ENCODE results near the gene CORO1C. TPM values are rescaled to one million over a fixed set of nuclear protein-coding genes. Genes with fewer than 3 reads are reported as not detected.

Gene CORO1C
- polyA plus RNA-seq, 1 experiment, result 596 TPM

DNA sequence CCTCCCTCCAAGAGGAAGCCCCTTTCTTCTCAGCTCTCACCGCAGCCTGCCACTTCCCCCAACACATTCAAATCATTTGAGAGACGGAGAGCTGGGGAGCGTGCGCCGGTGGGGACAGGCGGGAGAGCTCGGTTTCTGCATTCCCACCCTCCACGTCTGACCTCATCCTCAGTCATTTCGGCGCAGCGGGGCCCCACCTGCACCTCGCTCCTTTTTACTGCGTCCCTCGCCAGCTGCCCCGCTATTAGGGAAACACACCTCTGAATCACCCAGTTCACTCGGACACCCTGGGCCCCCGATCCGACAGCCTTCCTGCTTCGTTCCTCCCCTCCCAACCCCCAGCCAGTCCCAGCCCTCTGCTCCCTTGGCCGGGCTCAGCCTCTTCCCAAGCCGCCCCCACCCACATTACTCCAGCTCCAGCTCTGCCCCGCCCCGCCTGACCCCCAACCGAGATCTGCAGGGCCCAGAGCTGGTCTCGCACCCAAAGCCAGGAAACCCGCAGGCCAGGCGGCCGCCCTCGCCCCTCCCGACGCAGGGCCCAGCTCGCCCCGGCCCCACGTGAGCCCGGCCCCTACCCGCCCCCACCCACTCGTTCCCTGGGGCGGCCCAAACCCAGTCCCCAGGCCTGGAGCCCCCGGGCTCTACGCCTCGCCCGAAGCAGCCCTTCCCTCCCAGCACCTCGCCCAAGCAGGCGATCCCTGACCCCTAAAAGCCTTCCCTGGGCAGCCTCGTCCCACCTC lies 783 bp downstream of the CORO1C start:
- ChIA-PET POLR2A (interaction anchor here (0.6 to 1.5 kb wide), 17 partner anchors 18 to 102 kb away, joined by 3 to 26 read pairs (median 5); no protein-coding TSS in a partner anchor), CTCF (interaction anchor here (1.1 to 1.3 kb wide), 3 partner anchors 66 to 220 kb away, joined by 3 to 7 read pairs (median 5); no protein-coding TSS in a partner anchor)
- Histone ChIP-seq H3K27ac (ENCODE audit: low read depth, low read length) (peak overlapping the region; percentile 96), H3K27me3 (ENCODE audit: control insufficient read depth, insufficient read depth, low read length) (no peaks in the 10 kb centered on the region), H3K9me3 (ENCODE audit: control insufficient read depth, insufficient read depth, low read length) (no peaks in the 10 kb centered on the region; the same call in 1 of the 2 replicates), H3K4me3 (ENCODE audit: low read depth, low read length) (peak overlapping the region; percentile 98)
- TF ChIP-seq, protein P1, sequence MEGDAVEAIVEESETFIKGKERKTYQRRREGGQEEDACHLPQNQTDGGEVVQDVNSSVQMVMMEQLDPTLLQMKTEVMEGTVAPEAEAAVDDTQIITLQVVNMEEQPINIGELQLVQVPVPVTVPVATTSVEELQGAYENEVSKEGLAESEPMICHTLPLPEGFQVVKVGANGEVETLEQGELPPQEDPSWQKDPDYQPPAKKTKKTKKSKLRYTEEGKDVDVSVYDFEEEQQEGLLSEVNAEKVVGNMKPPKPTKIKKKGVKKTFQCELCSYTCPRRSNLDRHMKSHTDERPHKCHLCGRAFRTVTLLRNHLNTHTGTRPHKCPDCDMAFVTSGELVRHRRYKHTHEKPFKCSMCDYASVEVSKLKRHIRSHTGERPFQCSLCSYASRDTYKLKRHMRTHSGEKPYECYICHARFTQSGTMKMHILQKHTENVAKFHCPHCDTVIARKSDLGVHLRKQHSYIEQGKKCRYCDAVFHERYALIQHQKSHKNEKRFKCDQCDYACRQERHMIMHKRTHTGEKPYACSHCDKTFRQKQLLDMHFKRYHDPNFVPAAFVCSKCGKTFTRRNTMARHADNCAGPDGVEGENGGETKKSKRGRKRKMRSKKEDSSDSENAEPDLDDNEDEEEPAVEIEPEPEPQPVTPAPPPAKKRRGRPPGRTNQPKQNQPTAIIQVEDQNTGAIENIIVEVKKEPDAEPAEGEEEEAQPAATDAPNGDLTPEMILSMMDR (IDR thresholded peaks at IDR 0.05; ENCODE audit: low read depth, low read length), result no peak
- peak; percentile 65 for DNase-seq (ENCODE audit: low read depth, low spot score)

- POLR2A ChIA-PET, result interaction anchor here (0.6 to 1.5 kb wide), 16 partner anchors 17 to 103 kb away, joined by 3 to 26 read pairs (median 6); no protein-coding TSS in a partner anchor
- no peaks in the 10 kb centered on the region; the same call in 1 of the 2 replicates for H3K9me3 ChIP-seq (ENCODE audit: control insufficient read depth, insufficient read depth, low read length)
- TF ChIP-seq, protein P1 (IDR thresholded peaks at IDR 0.05; ENCODE audit: low read depth, low read length), result no peak
- peak overlapping the region; percentile 96 for H3K27ac ChIP-seq (ENCODE audit: low read depth, low read length)
- H3K4me3 ChIP-seq (ENCODE audit: low read depth, low read length), result peak overlapping the region; percentile 98
- CTCF ChIA-PET, result interaction anchor here (1.1 to 1.3 kb wide), 3 partner anchors 65 to 221 kb away, joined by 3 to 7 read pairs (median 5); no protein-coding TSS in a partner anchor
- H3K27me3 ChIP-seq (ENCODE audit: control insufficient read depth, insufficient read depth, low read length), result no peaks in the 10 kb centered on the region
- no peak for DNase-seq (ENCODE audit: low read depth, low spot score)
Measured at GRCh38 chr12:108729612-108730364, 1.5 kb downstream of the CORO1C start.

GRCh38 chr12:108728820-108729611 lies 2.3 kb downstream of the CORO1C start:
- TF ChIP-seq, protein P1 (IDR thresholded peaks at IDR 0.05; ENCODE audit: low read depth, low read length), result no peak
- Histone ChIP-seq H3K9me3 (ENCODE audit: control insufficient read depth, insufficient read depth, low read length) (no peaks in the 10 kb centered on the region; the same call in 1 of the 2 replicates), H3K27ac (ENCODE audit: low read depth, low read length) (peak overlapping the region; percentile 33), H3K4me3 (ENCODE audit: low read depth, low read length) (peak overlapping the region; percentile 98), H3K27me3 (ENCODE audit: control insufficient read depth, insufficient read depth, low read length) (no peaks in the 10 kb centered on the region)
- CTCF ChIA-PET, result interaction anchor here (0.6 kb wide), 1 partner anchor 74 kb away, joined by 3 read pairs; no protein-coding TSS in a partner anchor
- DNase-seq (ENCODE audit: low read depth, low spot score), result no peak
- POLR2A ChIA-PET, result interaction anchor here (0.5 to 1.9 kb wide), 2 partner anchors 76 to 77 kb away, joined by 5 read pairs; no protein-coding TSS in a partner anchor

GRCh38 chr12:108727868-108728735 lies 3.2 kb downstream of the CORO1C start:
- DNase-seq (ENCODE audit: low read depth, low spot score), result no peak
- peak overlapping the region; percentile 98 for H3K4me3 ChIP-seq (ENCODE audit: low read depth, low read length)
- CTCF ChIA-PET, result interaction anchor here (1.1 to 1.5 kb wide), 2 partner anchors 63 to 75 kb away, joined by 3 to 8 read pairs; no protein-coding TSS in a partner anchor

More at GRCh38 chr12:108727868-108728735, 3.2 kb downstream of the CORO1C start:
- TF ChIP-seq, protein P1 (IDR thresholded peaks at IDR 0.05; ENCODE audit: low read depth, low read length), result no peak
- no peaks in the 10 kb centered on the region; the same call in 1 of the 2 replicates for H3K9me3 ChIP-seq (ENCODE audit: control insufficient read depth, insufficient read depth, low read length)
- no peak overlapping the region for H3K27ac ChIP-seq (ENCODE audit: low read depth, low read length)
- no peaks in the 10 kb centered on the region for H3K27me3 ChIP-seq (ENCODE audit: control insufficient read depth, insufficient read depth, low read length)
- POLR2A ChIA-PET, result interaction anchor here (1.9 kb wide), 1 partner anchor 77 kb away, joined by 5 read pairs; no protein-coding TSS in a partner anchor

All from AG04450 (cell line).